ENCODE data around the gene CNOT10.

GRCh38 chr3:32640939-32641338, 44.0 kb upstream of the CNOT10 start:
- TF ChIP-seq SIN3A (IDR thresholded peaks at IDR 0.05; ENCODE audit: borderline replicate concordance, low read depth, low read length) (no peak), EP300 (IDR thresholded peaks at IDR 0.05; ENCODE audit: borderline replicate concordance in 1 of 2, low read depth in 1 of 2, low read length in 1 of 2) (no peak), CHD2 (IDR thresholded peaks at IDR 0.05; ENCODE audit: low read length, partially characterized antibody) (no peak), MXI1 (IDR thresholded peaks at IDR 0.05; ENCODE audit: low read depth, low read length) (no peak), TAF1 (IDR thresholded peaks at IDR 0.05; ENCODE audit: borderline replicate concordance, low read depth, low read length) (no peak), MEF2A (IDR thresholded peaks at IDR 0.05; ENCODE audit: borderline replicate concordance, low read depth) (no peak)
- TF ChIP-seq, protein P1, sequence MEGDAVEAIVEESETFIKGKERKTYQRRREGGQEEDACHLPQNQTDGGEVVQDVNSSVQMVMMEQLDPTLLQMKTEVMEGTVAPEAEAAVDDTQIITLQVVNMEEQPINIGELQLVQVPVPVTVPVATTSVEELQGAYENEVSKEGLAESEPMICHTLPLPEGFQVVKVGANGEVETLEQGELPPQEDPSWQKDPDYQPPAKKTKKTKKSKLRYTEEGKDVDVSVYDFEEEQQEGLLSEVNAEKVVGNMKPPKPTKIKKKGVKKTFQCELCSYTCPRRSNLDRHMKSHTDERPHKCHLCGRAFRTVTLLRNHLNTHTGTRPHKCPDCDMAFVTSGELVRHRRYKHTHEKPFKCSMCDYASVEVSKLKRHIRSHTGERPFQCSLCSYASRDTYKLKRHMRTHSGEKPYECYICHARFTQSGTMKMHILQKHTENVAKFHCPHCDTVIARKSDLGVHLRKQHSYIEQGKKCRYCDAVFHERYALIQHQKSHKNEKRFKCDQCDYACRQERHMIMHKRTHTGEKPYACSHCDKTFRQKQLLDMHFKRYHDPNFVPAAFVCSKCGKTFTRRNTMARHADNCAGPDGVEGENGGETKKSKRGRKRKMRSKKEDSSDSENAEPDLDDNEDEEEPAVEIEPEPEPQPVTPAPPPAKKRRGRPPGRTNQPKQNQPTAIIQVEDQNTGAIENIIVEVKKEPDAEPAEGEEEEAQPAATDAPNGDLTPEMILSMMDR (IDR thresholded peaks at IDR 0.05) = no peak
